ENCODE results near the gene RGS5. TPM values are rescaled to one million over a fixed set of nuclear protein-coding genes. Genes with fewer than 3 reads are reported as not detected.

Gene RGS5
- total RNA-seq, 2 donors from 2014 or later, result 176 to 297 TPM

GRCh38 chr1:163162381-163162914 lies 40.3 kb downstream of the RGS5 start:
- intact Hi-C loops (cut with DNase I), result no loop called here
- no peak for DNase-seq (ENCODE audit: low spot score)

GRCh38 chr1:163161841-163162240 lies 40.9 kb downstream of the RGS5 start:
- no peak for DNase-seq (ENCODE audit: low spot score)
- intact Hi-C loops (cut with DNase I), result no loop called here

DNA sequence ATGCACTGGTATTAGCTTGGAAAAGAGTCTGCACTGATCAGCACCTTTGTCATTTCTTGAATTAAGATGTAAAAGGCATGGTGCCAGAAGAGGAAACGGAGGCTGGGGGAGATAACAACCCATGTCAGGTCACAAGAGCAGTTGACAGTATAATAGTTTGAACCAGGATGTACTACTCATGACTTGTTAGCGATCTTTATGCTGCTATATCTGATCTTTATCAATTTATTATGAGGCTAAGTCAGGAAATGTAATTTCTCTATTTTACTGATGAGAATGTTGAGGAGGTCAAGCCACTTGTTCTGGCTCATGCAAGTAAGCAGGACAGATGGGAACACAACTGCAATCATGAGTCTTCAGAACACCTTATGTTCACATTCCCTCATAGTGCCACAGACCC lies 41.4 kb downstream of the RGS5 start:
- intact Hi-C loops (cut with DNase I), result no loop called here
- no peak for DNase-seq (ENCODE audit: low spot score)

DNA sequence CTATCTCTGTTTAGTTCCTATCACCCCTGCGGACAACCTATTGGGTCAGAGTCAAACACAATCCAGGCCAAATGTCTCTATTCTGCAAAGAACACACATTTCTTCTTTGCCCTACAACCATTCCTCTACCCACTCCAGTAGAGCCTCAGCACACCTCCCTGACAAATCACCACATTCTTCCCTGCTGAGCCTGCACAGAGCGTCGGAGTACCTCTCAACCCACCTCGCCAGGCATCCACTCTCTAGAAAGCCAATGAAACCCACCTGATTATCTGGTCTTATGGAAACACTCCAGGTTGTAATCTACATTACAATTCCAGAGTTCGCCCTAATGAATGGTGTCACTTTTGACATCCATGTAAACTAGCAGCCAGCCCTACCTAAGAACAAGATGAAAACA lies 47.1 kb downstream of the RGS5 start:
- no peak for DNase-seq (ENCODE audit: low spot score)
- intact Hi-C loops (cut with DNase I), result no loop called here

DNA sequence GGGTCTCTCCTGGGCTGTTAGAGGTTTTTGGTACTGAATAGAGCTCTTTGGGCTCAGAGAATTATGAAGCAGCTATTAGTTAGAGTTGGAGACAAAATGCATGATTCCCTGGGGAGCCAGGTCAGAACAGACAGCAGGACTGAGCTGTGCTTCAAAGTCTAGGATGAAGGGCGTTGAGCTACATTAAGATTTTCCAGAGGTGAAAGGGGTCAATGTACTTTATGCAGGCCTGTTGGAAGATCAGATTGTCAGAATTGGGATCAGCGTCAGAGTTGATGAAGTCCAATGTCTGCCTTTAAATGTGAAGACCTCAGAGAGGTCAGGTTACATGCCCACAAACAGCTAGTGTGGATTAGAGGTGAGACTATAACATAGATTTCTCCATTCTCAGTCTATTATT lies 53.8 kb downstream of the RGS5 start:
- DNase-seq (ENCODE audit: low spot score), result no peak
- intact Hi-C loops (cut with DNase I), result no loop called here

- intact Hi-C loops (cut with DNase I), result no loop called here
- no peak for DNase-seq (ENCODE audit: low spot score)
Measured at GRCh38 chr1:163147019-163147418, 55.7 kb downstream of the RGS5 start.

- intact Hi-C loops (cut with DNase I), result no loop called here
- no peak for DNase-seq (ENCODE audit: low spot score)
Measured at GRCh38 chr1:163145435-163145834, 57.3 kb downstream of the RGS5 start.

DNA sequence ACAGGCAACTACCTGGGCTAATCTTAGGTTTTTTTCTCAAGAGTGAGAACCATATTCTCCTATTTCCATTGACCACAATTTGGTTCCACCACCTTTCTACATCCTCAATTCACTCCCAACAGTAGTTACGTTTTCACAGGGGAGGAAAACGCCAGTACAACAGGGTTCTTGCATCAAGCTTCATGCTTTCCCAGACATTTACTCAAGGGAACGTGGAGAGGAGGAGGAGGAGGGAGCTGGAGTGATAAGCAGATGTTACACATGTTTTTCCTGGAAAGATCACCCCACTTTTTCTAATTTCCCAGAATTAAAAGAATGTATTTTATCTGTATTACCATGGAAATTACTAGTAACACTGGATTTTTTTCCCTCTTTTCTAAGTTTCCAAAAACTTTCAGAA lies 58.3 kb downstream of the RGS5 start:
- intact Hi-C loops (cut with DNase I), result no loop called here
- DNase-seq (ENCODE audit: low spot score), result no peak

DNA sequence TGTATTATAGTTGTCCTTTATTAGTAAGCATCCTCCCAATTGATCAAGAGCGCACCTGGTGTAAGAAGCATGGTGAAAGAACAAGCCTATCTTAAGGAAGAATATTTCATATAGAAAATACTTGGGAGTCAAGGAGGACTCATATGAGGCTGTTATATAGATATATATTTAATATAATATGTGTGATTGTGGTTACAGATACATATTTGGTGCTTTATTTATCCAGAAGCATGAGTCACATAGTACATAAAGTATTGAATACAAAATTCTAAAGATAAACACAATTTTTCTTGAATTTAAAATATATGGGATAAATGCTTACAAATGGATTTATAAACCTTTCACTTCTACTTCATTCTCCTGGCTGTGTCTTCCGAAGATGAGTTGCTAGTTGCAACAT lies 60.6 kb downstream of the RGS5 start:
- intact Hi-C loops (cut with DNase I), result no loop called here
- DNase-seq (ENCODE audit: low spot score), result no peak

DNA sequence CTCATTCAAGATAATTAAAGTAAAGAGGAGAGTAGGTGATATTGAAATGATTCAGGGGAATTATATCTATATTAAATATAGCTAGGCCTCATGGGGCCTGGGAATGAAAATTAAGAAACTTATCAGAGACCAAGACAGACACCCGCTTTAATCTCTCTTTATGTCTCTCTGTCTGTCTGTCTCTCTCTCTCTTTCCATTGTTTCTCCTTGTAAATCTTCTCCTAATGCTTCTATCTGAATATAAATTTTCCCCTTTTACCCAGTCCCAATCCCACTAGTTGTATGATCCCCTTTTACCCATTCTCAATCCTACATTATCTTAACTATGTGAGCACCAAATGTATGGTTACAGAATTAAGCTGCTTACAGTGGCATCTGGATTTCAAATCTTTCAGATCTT lies 61.2 kb downstream of the RGS5 start:
- intact Hi-C loops (cut with DNase I), result no loop called here
- no peak for DNase-seq (ENCODE audit: low spot score)

DNA sequence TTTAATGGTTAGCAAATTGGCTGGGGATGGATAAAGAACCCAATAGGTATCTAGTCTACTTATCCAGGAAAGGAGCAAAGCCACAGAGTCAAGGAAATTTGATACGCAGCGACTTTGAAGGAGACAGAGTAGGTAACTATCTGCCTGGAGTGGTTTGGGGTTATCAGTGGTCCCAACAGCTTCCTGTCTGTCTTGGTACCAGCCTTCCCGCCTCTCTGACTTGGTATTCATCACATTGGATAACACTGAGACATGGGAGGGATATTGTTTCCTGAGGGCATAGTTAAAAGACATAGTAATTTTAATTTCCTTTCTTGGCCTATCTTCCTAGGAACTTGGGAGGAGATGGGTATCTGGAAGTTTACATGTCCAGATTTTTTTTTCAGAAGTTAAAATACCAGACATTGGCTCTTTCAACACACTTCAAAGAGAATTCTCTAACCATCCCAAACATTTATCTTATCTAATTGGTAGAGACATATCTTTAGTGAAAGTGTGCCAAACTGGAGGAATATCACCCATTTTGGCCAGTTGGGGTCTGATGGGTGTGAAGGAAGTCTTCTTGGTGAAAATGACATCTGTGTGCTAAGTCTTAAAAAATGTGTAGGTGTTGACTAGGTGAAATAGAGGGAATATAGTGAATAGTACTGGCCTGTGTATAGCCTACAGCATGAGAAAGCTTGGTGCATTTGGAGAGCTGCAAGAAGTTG lies 65.0 kb downstream of the RGS5 start:
- no peak for DNase-seq (ENCODE audit: low spot score)
- intact Hi-C loops (cut with DNase I), result no loop called here

DNA sequence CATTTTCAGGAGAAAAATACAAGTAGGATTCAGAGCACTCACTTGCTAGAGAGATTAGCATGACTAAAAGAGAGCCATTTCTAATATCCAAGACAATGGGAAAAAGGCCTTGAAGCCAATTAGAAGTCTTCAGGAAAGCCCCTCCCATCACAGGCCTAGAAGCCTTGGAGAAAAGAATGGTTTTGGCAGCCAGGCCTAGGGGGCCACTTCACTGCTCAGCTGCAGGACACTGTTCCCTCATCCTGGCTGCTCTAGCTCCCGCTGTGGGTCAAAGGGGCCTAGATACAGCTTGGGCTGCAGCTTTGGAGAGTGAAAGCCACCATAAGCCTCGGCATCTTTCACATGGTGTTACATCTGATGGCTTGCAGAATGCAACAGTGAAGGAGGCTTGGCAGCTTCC lies 70.7 kb downstream of the RGS5 start:
- intact Hi-C loops (cut with DNase I), result no loop called here
- no peak for DNase-seq (ENCODE audit: low spot score)

GRCh38 chr1:163130225-163130856 lies 72.4 kb downstream of the RGS5 start:
- intact Hi-C loops (cut with DNase I), result no loop called here
- DNase-seq (ENCODE audit: low spot score), result no peak

- intact Hi-C loops (cut with DNase I), result no loop called here
- no peak for DNase-seq (ENCODE audit: low spot score)
Measured at GRCh38 chr1:163128282-163128681, 74.4 kb downstream of the RGS5 start.

GRCh38 chr1:163124812-163125211 lies 77.9 kb downstream of the RGS5 start:
- DNase-seq (ENCODE audit: low spot score), result no peak
- intact Hi-C loops (cut with DNase I), result no loop called here

DNA sequence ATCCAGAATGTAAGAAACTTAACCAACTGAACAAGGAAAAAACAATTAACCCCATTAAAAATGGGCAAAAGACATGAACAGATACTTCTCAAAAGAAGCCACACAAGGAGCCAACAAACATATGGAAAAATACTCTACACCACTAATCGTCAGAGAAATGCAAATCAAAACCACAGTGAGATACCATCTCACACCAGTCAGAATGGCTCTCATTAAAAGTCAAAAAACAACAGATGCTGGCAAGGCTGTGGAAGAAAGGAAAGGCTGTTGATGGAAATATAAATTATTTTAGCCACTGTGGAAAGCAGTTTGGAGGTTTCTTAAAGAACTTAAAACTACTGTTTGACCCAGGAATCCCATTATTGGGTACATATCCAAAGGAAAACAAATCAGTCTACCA lies 82.3 kb downstream of the RGS5 start:
- intact Hi-C loops (cut with DNase I), result no loop called here
- DNase-seq (ENCODE audit: low spot score), result no peak

DNA sequence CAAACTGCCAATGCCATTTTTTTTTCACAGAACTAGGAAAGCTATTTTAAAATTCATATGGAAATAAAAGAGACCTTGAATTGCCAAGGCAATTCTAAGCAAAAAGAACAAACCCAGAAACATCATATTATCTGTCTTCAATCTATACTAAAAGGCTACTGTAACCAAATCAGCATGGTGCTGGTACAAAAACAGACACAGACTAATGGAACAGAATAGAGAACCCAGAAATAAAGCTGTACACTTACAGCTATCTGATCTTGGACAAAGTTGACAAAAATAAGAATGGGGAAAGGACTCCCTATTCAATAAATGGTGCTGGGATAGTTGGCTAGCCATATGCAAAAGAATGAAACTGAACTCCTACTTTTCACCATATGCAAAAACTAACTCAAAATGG lies 83.0 kb downstream of the RGS5 start:
- DNase-seq (ENCODE audit: low spot score), result no peak
- intact Hi-C loops (cut with DNase I), result no loop called here

DNA sequence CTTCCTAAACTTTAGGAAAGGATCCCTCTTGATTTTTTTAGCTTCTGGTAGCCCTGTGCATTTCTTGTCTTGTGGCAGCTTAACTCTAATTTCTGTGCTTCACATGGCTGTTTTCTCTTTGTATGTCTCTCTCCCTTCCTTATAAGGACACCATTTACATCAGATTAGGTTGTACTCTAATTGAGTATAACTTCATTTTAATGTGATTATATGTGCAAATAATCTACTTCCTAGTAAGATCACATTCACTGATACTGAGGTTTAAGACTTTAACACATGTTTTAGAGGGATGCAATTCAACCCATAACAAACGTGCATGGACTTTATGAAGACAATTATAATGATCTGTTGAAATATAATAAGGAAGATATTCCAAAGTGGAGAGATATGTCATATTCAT lies 86.8 kb downstream of the RGS5 start:
- DNase-seq (ENCODE audit: low spot score), result no peak
- intact Hi-C loops (cut with DNase I), result no loop called here

GRCh38 chr1:163107655-163108054 lies 95.1 kb downstream of the RGS5 start:
- no peak for DNase-seq (ENCODE audit: low spot score)
- intact Hi-C loops (cut with DNase I), result no loop called here

GRCh38 chr1:163106364-163106987 lies 96.2 kb downstream of the RGS5 start:
- no peak for DNase-seq (ENCODE audit: low spot score)
- intact Hi-C loops (cut with DNase I), result no loop called here
